K562 (cell line): Measurements from ENCODE around the gene SART3. TPM values are rescaled to one million over a fixed set of nuclear protein-coding genes. Genes with fewer than 3 reads are reported as not detected.

Experiments used
- ATAC-seq: fragments of 200-7000 bp; cut with Tn5 transposase; 3 replicates; pipeline ENCODE4 v1.9.1; 2020; ENCODE audit warnings: moderate library complexity
- BruUV-seq: library from RNA; stranded (reverse); fragments of 400-500 nt; replicated peaks from 2 replicates; lab custom pipeline; 2021; lab: Mats Ljungman, UMichigan
- CTCF ChIA-PET: fragments of 300-600 bp; formaldehyde crosslinking; extraction: SDS; loops from one replicate; lab custom pipeline; 2021; ENCODE audit warnings: low intra/inter-chr PET ratio; lab: Yijun Ruan, JAX
- POLR2A ChIA-PET: fragments of 300-600, 350-650 bp; sonication (Branson Sonifier 250); formaldehyde crosslinking; extraction: SDS; loops from one replicate; lab custom pipeline; 2021; ENCODE audit warnings: antibody characterized with exemption, inconsistent platforms; lab: Yijun Ruan, JAX
- DNase-seq, 4 experiments: peaks; one replicate each; pipeline versions ENCODE4 v3.0.0 to v3.0.0-alpha.2; 2011 to 2018; ENCODE audit warnings: low spot score in 3 of 4, mixed read lengths in 3 of 4; ENCODE audit errors: extremely low read depth in 1 of 4
- FAIRE-seq: peaks from 2 replicates; lab custom pipeline; 2011; peaks lifted over from hg19 to GRCh38; lab: Jason Lieb, UNC
- H2AFZ ChIP-seq: 2 replicates; pipeline ENCODE4 v1.6.0; 2011; ENCODE audit warnings: low read depth, low read length, control low read depth, inconsistent platforms
- H3K27ac ChIP-seq: fragments of 200-600 bp; 3 replicates; pipeline ENCODE4 v1.8.0; 2011; ENCODE audit warnings: low read depth, mild to moderate bottlenecking, control low read depth, inconsistent platforms, low read length, moderate library complexity, mixed read lengths; ENCODE audit errors: extremely low read depth
- H3K27me3 ChIP-seq, 2 experiments: fragments of 300-600 bp in 1 of 2; 2 replicates in 1 of 2; 3 replicates in 1 of 2; pipeline versions ENCODE4 v1.6.0 to v1.8.0; 2011; ENCODE audit warnings: inconsistent platforms in 2 of 2, low read length in 2 of 2, mild to moderate bottlenecking in 1 of 2, mixed read lengths in 1 of 2, moderate library complexity in 1 of 2; ENCODE audit not compliant: control insufficient read depth in 2 of 2, insufficient read depth in 2 of 2
- H3K36me3 ChIP-seq: fragments of 300-600 bp; 3 replicates; pipeline ENCODE4 v1.8.0; 2011; ENCODE audit warnings: mild to moderate bottlenecking, low read length, inconsistent platforms; ENCODE audit not compliant: control insufficient read depth, insufficient read depth
- H3K4me1 ChIP-seq, 2 experiments: fragments of 200-600 bp in 1 of 2; replicated peaks in 1 of 2; 2 replicates in 1 of 2; 3 replicates in 1 of 2; pipeline versions ENCODE4 v1.5.1 to v1.8.0; 2011; ENCODE audit warnings: inconsistent platforms in 2 of 2, low read length in 2 of 2, mild to moderate bottlenecking in 1 of 2, mixed read lengths in 1 of 2, moderate library complexity in 1 of 2; ENCODE audit not compliant: control insufficient read depth in 2 of 2, insufficient read depth in 2 of 2
- H3K4me2 ChIP-seq: 2 replicates; pipeline ENCODE4 v1.6.1; 2011; ENCODE audit warnings: low read length, control low read depth, inconsistent platforms, mixed read lengths; ENCODE audit not compliant: insufficient read depth
- H3K4me3 ChIP-seq: fragments of 200-600 bp; sonication (generic), shearing (Covaris generic); 2 replicates; pipeline ENCODE4 v1.5.1; 2016; ENCODE audit warnings: control low read depth, inconsistent platforms
- H3K79me2 ChIP-seq: fragments of 200-600 bp; 3 replicates; pipeline ENCODE4 v1.8.0; 2011; ENCODE audit warnings: low read length, inconsistent platforms; ENCODE audit not compliant: control insufficient read depth, insufficient read depth
- H3K9ac ChIP-seq, 2 experiments: 2 replicates each; pipeline versions ENCODE4 v1.6.0 to v1.6.1; 2011; ENCODE audit warnings: low read depth in 2 of 2, low read length in 2 of 2, control low read depth in 1 of 2, inconsistent platforms in 1 of 2, mild to moderate bottlenecking in 1 of 2, mixed read lengths in 1 of 2; ENCODE audit not compliant: insufficient read depth in 1 of 2
- H3K9me1 ChIP-seq: one replicate; pipeline ENCODE4 v1.6.0; 2011; ENCODE audit warnings: inconsistent platforms, mild to moderate bottlenecking, low read length, moderate library complexity; ENCODE audit not compliant: control insufficient read depth, insufficient read depth
- H3K9me3 ChIP-seq: replicated peaks from 2 replicates; pipeline ENCODE4 v1.5.1; 2011; ENCODE audit warnings: low read depth, low read length, inconsistent platforms; ENCODE audit not compliant: control insufficient read depth, insufficient read depth
- H4K20me1 ChIP-seq: replicated peaks from 2 replicates; pipeline ENCODE4 v1.6.1; 2011; ENCODE audit warnings: low read length, inconsistent platforms, mixed read lengths; ENCODE audit not compliant: control insufficient read depth, insufficient read depth
- ZFP36 ChIP-seq: fragments of 150-350 bp; IDR thresholded peaks from 2 replicates; pipeline ENCODE4 v1.6.1; 2018; ENCODE audit warnings: low read length, low read depth; ENCODE audit not compliant: partially characterized antibody
- WGBS: fragments of 100-300 bp; shearing (Covaris generic); methylation state at CpG from one replicate; pipeline ENCODE4 v1.1.6; 2016; ENCODE audit warnings: low coverage, mixed read lengths; ENCODE audit not compliant: insufficient coverage; ENCODE audit errors: missing lambda C conversion rate; 5-methylcytosine and 5-hydroxymethylcytosine counted together
- in situ Hi-C: fragments of 300-500 bp; cut with MboI; formaldehyde crosslinking; loops from 4 replicates; pipeline ENCODE4 v1.15.0; 2018; ENCODE audit warnings: inconsistent platforms, mixed read lengths
- intact Hi-C: fragments of 100-400 bp; cut with micrococcal nuclease; formaldehyde crosslinking; loops from 2 replicates; pipeline ENCODE4 v1.14.2; 2022
- polyA plus RNA-seq, 8 experiments: library from polyadenylated mRNA; depleted of rRNA in 4 of 8; stranded (reverse) in 5 of 8; unstranded in 3 of 8; fragments of >200 nt; fragmentation: Nextera tagmentation in 2 of 8; fragmentation: Illumina TruSeq in 1 of 8; extraction: Ambion mirVana in 2 of 8; extraction: Trizol in 1 of 8; gene quantifications; 2 replicates each; pipeline versions ENCODE4 v1.2.1 to v1.2.3, GENCODE V29; 2011 to 2014; ENCODE audit warnings: inconsistent platforms in 1 of 8, missing spikeins in 1 of 8
- total RNA-seq, 7 experiments: library from RNA; depleted of rRNA in 6 of 7; stranded (reverse); fragments of >200 nt in 6 of 7; fragmentation: Illumina TruSeq in 2 of 7; extraction: Trizol in 2 of 7; gene quantifications; 2 replicates each; pipeline versions ENCODE4 v1.2.1 to v1.2.3, GENCODE V29; 2011 to 2021; ENCODE audit warnings: low replicate concordance in 1 of 7
- TF ChIP-seq, protein P1 (sequence below): sonication (generic); formaldehyde crosslinking; IDR thresholded peaks from 2 replicates; pipeline ENCODE4 v1.8.0; 2023; ENCODE audit warnings: mild to moderate bottlenecking, missing genetic modification reagents

SART3 gene
- total and polyA plus RNA-seq, 9 of the 15 experiments (the other 6 are each of a cell fraction or from before 2014, with no cell fraction given), result 8.9 to 167 (median 56.7) TPM

DNA sequence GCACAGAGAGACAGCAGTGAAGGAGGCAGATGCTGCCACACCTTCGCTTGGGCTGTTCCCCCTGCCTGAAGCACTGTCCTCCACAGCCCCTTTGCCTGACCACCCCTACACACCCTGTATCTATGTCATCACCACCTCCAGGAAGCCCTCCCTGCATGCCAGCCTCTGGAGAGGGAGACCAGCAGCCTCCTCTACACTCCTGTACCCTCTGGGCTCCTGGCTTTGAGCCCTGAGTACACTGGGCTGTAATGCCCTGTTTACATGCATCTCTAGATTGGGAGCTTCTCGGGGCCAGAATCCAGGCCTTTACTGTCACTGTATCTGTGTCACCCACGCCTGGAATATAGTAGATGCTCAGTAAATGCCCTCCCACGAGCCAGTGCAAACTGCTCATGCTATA, 42.8 kb upstream of the SART3 start:
- intact Hi-C loops, result no loop called here
- Histone ChIP-seq H3K4me2 (no peak overlapping the region), H3K9me3 (no peaks in the 10 kb centered on the region), H3K9ac (0 out of 4 replicates have a peak overlapping the region, but pooled peaks of 1 of the 2 experiments have one; percentile 29), H3K79me2 (no peaks in the 10 kb centered on the region), H3K4me1 (peaks cover 0 to 3% of the 10 kb centered on the region in 2 experiments; a peak in 3 of 5 replicates), H3K4me3 (no peak overlapping the region), H4K20me1 (peaks cover 6% of the 10 kb centered on the region; the same call in 1 of the 2 replicates), H3K9me1 (peaks cover 3% of the 10 kb centered on the region), H3K27ac (no peak overlapping the region), H3K27me3 (no peaks in the 10 kb centered on the region), H3K36me3 (no peaks in the 10 kb centered on the region), H2AFZ (no peak overlapping the region)
- ChIA-PET CTCF (no interaction called here), POLR2A (interaction anchor here (0.7 to 1.0 kb wide), 2 partner anchors 18 to 24 kb away, joined by 3 read pairs; no protein-coding TSS in a partner anchor)
- no peak for FAIRE-seq
- no peak for DNase-seq
- TF ChIP-seq, protein P1, sequence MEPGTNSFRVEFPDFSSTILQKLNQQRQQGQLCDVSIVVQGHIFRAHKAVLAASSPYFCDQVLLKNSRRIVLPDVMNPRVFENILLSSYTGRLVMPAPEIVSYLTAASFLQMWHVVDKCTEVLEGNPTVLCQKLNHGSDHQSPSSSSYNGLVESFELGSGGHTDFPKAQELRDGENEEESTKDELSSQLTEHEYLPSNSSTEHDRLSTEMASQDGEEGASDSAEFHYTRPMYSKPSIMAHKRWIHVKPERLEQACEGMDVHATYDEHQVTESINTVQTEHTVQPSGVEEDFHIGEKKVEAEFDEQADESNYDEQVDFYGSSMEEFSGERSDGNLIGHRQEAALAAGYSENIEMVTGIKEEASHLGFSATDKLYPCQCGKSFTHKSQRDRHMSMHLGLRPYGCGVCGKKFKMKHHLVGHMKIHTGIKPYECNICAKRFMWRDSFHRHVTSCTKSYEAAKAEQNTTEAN (CRISPR knock-in tag), result no peak
- peak; percentile 89 for TF ChIP-seq ZFP36
- 10% methylated on average over 4 of the region's 4 CpGs for WGBS
- in situ Hi-C loops, result no loop called here
- BruUV-seq, result no TSS peak
- no peak for ATAC-seq
